ENCODE data around the gene CACNA1B.
"Not testable (repeated sequence)": the region's sequence is repeated elsewhere in the genome, so short reads cannot be mapped to it uniquely, and the experiment has no call there.

CACNA1B gene

DNA sequence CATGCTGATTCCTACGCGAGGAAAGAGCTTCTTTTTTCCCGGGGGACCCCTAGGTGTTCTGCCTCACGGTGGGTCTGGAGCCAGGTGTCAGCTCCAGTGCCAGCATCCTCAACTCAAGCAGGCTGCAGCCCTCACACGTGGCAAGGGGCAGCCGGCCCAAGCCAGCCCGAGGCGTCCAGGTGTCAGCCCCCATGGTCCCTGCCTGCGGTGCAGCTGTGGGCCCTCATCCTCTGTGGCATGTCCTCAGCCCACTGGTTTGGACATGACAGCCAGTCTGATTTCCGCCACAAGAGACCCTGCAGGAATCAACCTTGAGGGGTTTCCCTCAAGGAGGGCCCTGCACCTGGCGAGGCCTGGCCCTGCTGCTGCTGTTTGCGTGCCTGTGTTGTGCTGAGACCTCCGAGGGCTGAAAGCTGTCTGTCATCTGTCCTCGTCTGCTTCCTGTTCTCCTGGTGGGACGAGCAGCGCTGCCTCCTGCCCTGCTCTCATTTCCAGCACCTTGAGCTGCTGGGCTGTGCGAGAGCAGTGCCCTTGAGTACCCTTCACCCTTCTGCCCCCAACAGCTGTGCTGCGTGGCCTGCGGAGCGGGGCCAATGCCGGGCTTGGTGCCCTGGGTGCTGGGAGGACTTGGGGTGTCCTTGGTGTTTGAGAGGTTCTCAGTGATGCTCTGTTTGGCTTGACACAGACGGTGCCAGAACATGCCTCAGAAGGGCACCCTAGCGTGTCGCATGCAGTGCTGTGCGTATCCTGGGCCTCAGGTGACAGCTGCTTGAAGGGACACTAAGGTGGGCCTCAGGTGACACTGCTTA lies 137.6 kb downstream of the CACNA1B start:
- no peak for DNase-seq (ENCODE audit: low read depth)

DNA sequence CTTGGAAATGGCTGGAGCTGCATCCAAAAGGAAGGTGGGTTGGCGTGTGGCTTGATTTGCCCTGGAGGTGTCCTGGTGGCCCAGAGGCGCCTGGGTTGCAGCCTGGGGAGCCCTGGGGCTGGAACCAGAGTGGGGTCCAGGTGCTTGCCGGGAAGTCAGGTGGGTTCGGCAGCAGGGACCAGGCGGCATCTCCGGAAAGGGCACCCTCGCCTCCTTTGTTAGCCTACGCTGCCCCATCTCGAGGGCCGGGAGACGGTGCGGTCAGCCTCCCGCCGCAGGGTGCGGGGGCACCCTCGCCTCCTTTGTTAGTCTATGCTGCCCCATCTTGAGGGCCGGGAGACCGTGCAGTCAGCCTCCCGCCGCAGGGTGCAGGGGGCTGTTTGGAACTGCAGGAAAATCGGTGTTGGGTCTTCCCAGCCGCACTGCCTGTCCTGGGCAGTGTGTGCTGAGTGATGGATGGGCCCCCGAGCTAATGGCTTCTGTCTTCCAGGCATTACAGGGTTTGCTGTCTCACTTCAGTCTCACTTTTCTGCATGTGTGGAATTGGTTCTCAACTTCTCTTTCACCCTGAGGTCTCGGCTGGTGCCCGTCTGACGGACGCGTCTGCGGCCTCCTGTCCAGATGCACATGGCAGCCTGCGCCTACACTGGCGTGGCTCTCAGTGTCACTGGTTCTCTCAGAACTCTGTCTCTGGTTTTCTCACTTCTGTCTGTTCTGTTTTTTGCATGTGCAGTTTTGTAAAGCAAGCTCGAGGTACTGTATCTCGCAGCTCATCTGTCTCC lies 139.0 kb downstream of the CACNA1B start:
- DNase-seq (ENCODE audit: low read depth), result no peak

DNA sequence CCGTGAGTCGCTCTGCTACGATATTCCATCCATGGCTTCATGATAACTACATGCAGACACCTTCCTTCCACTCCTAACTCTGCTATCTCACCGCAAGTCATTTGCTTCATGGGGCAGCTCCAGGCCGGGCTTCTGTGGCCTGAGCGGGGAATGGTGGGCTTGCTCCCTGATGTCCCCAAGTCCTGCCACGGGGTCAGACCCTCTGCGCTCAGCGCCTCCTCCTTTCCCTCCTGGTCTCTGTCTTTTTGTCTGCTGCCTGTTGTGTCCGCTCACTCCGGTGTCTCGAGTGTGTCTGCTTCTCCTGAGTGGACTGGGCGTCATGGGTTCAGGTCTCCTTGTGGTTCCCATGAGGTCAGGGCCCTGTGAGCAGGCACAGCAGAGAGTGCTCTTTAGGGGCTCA lies 139.6 kb downstream of the CACNA1B start:
- DNase-seq (ENCODE audit: low read depth), result no peak

DNA sequence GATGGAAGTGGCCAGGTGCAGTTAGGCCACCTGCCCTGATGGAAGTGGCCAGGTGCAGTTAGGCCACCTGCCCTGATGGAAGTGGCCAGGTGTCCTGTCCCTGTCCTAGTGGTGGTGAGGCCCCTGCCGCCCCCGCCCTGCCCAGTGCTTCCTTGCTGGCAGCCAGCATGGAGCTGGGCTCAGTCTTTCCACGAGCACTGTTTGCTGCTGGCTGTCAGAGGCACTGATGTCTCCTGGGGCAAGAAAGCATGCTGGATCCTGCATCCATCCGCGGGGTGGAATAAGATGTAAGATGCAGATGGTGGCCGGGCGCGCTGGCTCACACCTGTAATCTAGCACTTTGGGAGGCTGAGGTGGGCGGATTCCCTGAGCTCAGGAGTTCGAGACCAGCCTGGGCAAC lies 141.9 kb downstream of the CACNA1B start:
- DNase-seq (ENCODE audit: low read depth), result not testable (repeated sequence)

DNA sequence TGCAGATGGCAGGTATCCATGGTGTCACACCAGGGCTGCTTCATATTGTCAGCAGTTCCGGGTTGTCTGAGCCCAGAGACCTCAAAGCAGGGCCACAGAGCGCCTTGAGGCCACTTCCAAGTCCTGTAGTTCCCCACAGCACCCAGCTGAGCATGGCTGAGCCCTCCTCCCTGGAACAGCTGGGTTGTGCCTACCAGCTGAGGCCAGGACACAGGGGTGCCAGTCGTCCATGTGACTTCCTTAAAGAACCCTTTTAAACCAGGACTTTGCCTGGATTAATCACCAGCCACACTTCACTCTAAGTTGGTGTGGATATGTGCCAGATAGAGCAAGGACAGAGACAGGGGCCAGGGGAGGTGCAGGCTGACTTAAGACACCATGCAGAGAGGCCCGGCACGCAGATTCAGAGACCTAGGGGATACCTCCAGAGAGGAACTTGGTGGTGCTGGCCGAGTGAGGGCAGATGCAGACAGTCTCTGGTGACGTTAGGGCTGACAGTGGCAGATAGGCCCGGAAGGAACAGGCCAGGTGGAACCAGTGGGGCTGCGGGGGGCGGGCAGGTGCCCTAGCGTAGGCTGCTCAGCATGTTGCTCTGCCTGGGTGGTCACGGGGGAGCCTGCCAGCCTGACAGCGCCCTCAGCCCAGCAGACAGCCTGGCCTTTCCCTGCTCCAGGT lies 142.7 kb downstream of the CACNA1B start:
- no peak for DNase-seq (ENCODE audit: low read depth)

DNA sequence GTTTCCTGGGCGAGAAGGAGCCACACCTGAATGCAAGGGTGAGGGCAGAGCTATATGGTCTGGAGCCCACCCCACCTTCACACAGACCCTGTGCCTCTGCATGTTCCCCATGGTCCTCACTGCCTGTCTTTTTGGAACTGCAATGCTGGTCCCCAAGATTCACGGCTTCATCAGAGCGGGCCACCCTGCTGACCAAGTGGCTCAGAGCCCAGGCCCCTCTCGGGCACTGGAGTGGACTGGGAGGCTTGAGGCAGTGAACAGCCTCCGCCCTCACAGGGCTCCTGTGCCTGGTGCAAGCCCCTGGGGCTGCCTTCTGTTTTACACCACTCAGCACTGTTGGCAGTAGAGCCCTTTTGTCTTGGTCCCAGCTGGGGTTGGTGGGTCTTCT lies 143.2 kb downstream of the CACNA1B start:
- no peak for DNase-seq (ENCODE audit: low read depth)

DNA sequence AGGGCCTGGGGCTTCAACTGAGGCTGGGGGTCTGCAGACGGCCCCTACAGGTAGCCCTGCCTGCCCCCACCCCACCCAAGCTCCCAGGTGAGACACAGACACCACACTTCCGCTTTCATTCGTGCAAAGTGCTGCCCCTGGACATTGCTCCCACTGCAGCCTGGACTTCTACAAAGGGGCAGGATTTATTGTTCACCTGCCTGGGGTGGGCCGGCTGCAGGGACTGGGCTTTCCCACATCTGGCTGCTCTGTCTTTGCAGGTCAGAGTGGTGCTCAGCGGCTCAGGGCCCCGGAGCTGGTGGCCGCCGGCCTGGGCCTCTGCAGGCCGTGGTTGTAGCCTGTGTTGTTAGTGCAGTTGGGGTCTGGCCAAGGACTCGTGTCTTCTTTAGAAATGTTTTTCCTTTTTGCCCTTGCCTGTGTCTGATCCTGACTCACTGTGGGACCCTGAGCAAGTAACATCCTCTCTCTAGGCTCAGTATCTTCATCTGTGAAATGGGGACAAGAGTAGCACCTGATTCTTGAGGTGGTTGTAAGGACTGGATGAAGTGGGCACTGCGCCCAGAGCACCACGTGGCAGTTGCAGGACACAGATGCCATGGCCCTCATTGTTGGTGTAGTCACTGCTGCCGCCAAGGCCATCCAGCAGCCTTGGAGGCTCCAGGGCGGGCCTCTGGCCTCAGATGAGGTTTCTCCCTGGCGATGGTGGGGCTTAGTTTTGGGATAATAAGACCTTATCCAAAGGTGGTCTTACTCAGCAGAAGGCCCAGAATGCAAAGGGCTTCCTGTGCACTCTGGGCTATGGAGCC lies 143.9 kb downstream of the CACNA1B start:
- no peak for DNase-seq (ENCODE audit: low read depth)

DNA sequence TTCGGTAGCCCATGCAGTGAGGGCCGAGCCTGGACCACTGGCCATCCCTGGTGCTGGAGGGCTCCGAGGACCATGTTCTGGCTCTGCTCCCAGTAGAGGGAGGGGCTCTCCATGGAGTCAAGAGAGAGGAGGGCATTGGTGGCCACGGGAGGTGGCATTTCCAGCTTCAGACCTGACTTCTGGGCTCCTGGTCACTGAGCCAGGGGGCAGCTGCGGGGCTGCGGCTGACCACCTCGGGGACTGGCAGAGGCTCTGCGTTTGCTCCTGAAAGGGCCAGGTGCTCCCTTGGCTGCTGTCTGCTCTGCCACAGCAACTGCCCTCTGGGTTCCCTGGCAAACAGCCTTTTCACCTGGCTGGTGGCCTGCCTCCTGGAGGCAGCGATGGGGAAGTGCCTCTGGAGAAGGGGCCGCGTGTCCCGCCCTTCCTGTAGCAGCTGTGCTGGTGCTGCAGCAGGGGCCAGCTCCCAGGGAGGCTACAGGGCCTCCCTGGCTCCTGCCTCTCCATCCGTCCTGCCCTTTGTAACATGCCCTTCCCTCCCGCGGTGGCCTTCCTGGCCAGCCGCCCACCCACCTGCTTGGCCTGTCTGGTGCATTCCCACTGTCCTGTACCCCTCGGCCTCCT lies 144.6 kb downstream of the CACNA1B start:
- DNase-seq (ENCODE audit: low read depth), result no peak

DNA sequence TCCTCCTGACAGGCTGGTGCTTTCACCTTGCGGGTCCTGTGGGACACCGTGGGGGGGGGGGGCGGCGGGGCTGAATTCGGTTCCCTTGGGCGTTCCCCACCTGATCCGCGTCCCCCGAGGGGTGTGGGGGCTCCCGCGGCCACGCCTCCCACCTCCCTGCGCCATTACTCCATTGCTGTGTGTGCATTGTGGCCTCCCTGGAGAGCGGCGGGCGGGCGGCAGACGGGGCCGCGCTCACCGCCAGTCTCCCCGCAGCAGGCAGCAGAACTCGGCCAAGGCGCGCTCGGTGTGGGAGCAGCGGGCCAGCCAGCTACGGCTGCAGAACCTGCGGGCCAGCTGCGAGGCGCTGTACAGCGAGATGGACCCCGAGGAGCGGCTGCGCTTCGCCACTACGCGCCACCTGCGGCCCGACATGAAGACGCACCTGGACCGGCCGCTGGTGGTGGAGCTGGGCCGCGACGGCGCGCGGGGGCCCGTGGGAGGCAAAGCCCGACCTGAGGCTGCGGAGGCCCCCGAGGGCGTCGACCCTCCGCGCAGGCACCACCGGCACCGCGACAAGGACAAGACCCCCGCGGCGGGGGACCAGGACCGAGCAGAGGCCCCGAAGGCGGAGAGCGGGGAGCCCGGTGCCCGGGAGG lies 145.3 kb downstream of the CACNA1B start:
- DNase-seq (ENCODE audit: low read depth), result no peak

DNA sequence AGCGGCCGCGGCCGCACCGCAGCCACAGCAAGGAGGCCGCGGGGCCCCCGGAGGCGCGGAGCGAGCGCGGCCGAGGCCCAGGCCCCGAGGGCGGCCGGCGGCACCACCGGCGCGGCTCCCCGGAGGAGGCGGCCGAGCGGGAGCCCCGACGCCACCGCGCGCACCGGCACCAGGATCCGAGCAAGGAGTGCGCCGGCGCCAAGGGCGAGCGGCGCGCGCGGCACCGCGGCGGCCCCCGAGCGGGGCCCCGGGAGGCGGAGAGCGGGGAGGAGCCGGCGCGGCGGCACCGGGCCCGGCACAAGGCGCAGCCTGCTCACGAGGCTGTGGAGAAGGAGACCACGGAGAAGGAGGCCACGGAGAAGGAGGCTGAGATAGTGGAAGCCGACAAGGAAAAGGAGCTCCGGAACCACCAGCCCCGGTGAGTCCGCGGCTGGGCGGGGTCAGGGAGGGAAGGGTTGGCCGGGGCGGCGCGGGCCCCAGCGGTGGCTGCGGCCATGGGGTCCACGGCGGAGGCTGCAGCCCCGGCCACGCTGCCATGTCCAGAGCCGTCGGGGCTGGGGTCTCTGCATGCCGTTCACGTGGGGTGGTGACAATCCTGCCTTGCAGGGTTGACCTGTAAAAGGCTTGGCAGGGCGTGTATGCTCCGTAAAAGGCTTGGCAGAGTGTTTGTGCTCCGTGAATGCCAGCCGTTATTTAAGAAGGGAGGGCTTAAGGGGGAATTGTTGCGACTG lies 146.0 kb downstream of the CACNA1B start:
- no peak for DNase-seq (ENCODE audit: low read depth)

DNA sequence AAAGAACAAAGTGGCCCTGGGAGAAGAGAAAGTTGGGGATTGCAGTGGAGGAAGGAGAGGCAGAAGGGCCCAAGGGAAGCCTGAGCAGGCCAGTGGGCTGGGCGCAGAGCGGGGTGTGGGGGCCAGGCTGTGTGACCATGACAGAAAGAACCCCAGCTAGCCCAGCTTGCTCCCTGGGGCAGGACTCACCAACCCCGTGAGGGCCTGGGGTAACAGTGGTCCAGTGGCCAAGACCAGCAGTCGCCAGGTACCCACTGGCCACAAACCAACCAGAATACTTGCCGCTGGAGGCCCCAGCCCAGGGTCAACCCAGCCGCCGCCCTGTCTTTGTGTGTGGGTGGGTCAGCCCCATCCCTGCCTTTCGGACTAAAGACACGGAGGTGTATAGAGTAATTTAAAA lies 146.5 kb downstream of the CACNA1B start:
- DNase-seq (ENCODE audit: low read depth), result no peak

DNA sequence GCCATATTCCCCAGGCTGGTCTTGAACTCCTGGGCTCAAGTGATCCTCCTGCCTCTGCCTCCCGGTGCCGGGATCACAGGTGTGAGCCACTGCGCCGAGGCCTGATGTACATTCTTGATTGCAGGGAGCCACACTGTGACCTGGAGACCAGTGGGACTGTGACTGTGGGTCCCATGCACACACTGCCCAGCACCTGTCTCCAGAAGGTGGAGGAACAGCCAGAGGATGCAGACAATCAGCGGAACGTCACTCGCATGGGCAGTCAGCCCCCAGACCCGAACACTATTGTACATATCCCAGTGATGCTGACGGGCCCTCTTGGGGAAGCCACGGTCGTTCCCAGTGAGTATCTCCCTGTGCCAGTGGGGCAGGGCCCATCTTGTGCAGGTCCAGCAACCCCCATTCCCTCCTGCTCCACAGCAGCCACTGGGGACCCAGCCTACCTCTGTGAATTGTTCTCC lies 147.3 kb downstream of the CACNA1B start:
- no peak for DNase-seq (ENCODE audit: low read depth)

DNA sequence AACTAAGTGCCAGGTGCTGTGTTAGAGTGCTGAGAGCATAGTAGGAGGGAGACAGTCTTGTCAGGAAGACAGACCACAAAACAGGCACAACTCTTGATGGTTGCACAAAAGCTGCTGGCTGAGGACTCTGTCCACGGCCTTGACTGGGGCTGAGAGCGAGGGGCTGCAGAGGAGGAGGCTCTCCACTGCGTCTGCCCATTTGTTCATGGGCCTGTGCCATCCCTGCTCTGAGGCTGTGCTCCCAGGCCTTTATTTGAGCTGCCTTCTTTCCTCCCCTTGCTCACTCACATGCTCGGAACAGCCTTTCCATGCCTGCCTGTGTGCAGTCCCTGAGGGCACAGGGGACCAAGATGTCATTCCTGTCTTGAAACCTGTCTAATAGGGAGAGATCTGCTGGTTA lies 147.8 kb downstream of the CACNA1B start:
- no peak for DNase-seq (ENCODE audit: low read depth)

DNA sequence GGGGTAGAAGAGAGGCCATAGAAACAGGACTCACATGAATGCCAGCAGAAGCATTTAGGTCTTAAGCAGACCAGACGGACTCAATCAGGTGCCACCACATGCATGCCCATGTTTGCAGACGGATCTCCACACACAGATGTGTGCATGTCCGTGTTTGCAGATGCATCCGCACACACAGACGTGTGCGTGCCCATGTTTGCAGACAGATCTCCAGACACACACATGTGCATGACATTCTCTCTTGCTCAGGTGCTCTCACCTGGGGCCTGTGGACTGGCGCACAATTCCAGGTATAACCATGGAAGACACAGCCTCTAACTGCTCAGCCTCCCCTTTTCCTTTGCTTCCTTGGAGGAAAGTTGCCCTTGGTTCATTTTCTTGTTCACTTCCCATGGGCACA lies 148.3 kb downstream of the CACNA1B start:
- DNase-seq (ENCODE audit: low read depth), result no peak

DNA sequence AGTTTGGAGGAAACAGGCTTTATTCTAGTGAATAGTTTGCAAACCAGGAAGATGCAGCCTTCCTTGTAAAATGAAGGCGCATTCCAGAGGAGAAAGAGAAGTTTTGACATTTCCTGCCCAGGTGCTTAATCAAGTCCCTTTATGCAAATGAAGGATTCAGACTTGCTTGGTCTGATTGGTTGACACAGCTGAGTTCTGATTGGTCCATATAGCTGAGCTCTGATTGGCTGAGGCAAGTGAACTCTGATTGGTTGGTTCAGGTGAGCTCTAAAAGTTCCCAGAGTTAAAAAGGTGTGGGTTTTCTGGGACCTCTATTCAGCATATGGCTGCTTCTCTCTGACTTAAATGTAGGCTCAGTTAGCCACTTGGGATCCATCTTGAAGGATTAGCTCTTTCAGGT lies 151.0 kb downstream of the CACNA1B start:
- no peak for DNase-seq (ENCODE audit: low read depth)

DNA sequence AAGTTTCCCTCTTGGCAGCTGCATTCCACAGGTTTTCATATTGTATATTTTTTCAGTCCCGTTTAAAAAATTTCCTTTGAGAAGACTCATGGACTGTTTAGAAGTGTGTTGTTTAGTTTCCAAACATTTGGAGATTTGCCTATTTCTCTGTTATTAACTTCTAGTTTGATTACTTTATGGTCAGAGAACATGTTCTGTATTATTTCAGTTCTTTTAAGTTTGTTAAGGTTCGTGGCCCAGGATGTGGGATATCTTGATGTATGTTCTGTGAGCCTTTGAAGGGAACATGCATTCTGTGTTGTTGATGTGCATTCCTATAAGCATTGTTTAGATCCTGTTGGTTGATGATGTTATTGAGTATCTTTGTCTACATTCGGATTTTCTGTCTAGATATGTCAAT lies 153.6 kb downstream of the CACNA1B start:
- no peak for DNase-seq (ENCODE audit: low read depth)

DNA sequence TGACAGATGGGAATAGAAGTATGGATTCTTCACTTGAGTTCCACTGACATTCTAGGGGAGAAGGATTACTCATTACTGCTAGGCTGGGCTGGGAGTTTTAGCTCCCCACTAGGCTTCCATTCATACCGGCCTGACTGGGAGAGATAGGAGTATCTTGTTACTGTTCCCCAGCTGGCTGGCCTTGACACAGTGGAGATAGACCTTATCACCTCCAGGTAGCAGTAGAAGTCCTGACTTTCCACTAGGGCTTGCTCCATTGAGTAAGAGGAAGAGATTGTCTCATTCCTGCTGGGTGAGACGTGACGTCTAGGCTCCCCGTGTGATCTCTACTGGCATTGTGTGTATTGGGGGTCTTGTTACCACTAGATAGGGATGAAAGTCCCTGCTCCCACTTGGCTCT lies 156.4 kb downstream of the CACNA1B start:
- DNase-seq (ENCODE audit: low read depth), result no peak

DNA sequence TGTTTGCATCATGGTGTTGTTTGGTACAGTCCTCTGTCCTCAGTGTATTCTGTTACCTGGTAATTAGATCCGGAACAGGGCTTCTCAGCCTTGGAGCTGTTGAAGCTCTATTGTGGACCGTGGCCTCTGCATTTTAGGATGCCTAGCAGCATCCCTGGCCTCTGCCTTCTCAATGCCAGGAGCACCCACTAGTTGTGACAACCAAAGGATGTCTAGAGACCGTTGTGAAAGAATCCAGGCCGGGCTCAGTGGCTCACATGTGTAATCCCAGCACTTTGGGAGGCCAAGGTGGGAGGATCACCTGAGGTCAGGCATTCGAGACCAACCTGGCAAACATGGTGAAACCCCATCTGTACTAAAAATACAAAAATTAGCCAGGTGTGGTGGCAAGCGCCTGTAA lies 159.6 kb downstream of the CACNA1B start:
- DNase-seq (ENCODE audit: low read depth), result no peak

DNA sequence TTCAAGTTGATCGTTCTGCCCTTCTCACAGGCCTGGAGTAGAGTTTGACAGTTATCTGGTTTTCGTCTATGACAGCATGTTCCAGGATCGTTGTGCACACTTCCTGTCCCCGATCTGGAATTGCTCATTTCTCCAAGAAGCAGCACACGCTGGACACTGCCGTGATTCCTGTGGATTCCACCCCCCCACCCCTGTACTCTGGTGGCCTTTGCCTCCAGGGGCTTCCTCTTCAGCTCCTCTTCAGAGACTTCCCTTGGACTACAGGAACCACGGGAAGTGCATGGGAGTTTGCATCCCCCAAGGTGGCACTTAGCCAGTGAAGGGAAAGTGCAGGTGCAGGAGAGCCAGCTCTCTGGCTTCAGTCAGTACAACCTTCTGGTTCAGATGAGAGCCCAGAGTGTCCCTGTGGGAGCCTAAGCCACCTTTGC lies 160.7 kb downstream of the CACNA1B start:
- DNase-seq (ENCODE audit: low read depth), result no peak

Data from GM04503 (cell line).